ENCODE results near the gene SLC5A7.

Gene SLC5A7

GRCh38 chr2:107986278-107987217, at the start of gene SLC5A7:
SLC5A7 (plus strand) TSS chr2:107986524; CDS start chr2:107988156, 1,632 bp downstream.
- no peak for TF ChIP-seq CTCF (IDR thresholded peaks at IDR 0.05; ENCODE audit: low read length)
- TF ChIP-seq EZH2 (optimal IDR thresholded peaks at IDR 0.05; ENCODE audit: low read depth, low read length): no peak
- no peak for TF ChIP-seq EZH2phosphoT487 (IDR thresholded peaks at IDR 0.05; ENCODE audit: low read length)
- no peaks in the 10 kb centered on the region for H3K79me2 ChIP-seq (ENCODE audit: low read length)
- H4K20me1 ChIP-seq (ENCODE audit: insufficient read depth, low read length): no peaks in the 10 kb centered on the region
- H3F3A ChIP-seq (ENCODE audit: insufficient read depth, low read length): no peaks in the 10 kb centered on the region
- H3K4me2 ChIP-seq (ENCODE audit: low read depth, low read length): no peak within 1 kb of the TSS
- no peak within 1 kb of the TSS for H3K27ac ChIP-seq (ENCODE audit: low read length)
- no peaks in the 10 kb centered on the region for H3K9me3 ChIP-seq (replicated peaks; ENCODE audit: insufficient read depth, low read length)
- H3K27me3 ChIP-seq (replicated peaks; ENCODE audit: insufficient read depth, low read length): no peaks in the 10 kb centered on the region
- no peaks in the 10 kb centered on the region for H3K36me3 ChIP-seq (replicated peaks; ENCODE audit: insufficient read depth, low read length)
- H3K4me1 ChIP-seq (ENCODE audit: low read length): no peaks in the 10 kb centered on the region
- no peaks in the 10 kb centered on the region for H3K9me2 ChIP-seq (replicated peaks; ENCODE audit: insufficient read depth, low read length)
- H3K4me3 ChIP-seq (ENCODE audit: low read length): no peak within 1 kb of the TSS
- no peak within 1 kb of the TSS for H2AFZ ChIP-seq (ENCODE audit: low read length)
- H3K9ac ChIP-seq (ENCODE audit: low read length): no peak within 1 kb of the TSS
- DNase-seq: no peak

GRCh38 chr2:107961395-107961794, 24.9 kb upstream of the SLC5A7 start:
- Histone ChIP-seq H2AFZ (ENCODE audit: low read length) (no peak overlapping the region), H3K27ac (ENCODE audit: low read length) (no peak overlapping the region), H3K4me3 (ENCODE audit: low read length) (no peak overlapping the region), H3K79me2 (ENCODE audit: low read length) (no peaks in the 10 kb centered on the region), H3K36me3 (replicated peaks; ENCODE audit: insufficient read depth, low read length) (no peaks in the 10 kb centered on the region), H3K9ac (ENCODE audit: low read length) (no peak overlapping the region), H3K9me2 (replicated peaks; ENCODE audit: insufficient read depth, low read length) (no peaks in the 10 kb centered on the region), H3K9me3 (replicated peaks; ENCODE audit: insufficient read depth, low read length) (no peaks in the 10 kb centered on the region), H3K27me3 (replicated peaks; ENCODE audit: insufficient read depth, low read length) (no peaks in the 10 kb centered on the region), H3F3A (ENCODE audit: insufficient read depth, low read length) (no peaks in the 10 kb centered on the region), H4K20me1 (ENCODE audit: insufficient read depth, low read length) (no peaks in the 10 kb centered on the region), H3K4me2 (ENCODE audit: low read depth, low read length) (no peak overlapping the region), H3K4me1 (ENCODE audit: low read length) (no peaks in the 10 kb centered on the region)
- no peak for DNase-seq
- no peak for TF ChIP-seq CTCF (IDR thresholded peaks at IDR 0.05; ENCODE audit: low read length)
- no peak for TF ChIP-seq EZH2 (optimal IDR thresholded peaks at IDR 0.05; ENCODE audit: low read depth, low read length)
- no peak for TF ChIP-seq EZH2phosphoT487 (IDR thresholded peaks at IDR 0.05; ENCODE audit: low read length)

GRCh38 chr2:107964185-107964584, 22.1 kb upstream of the SLC5A7 start:
- no peak for DNase-seq
- H3K27me3 ChIP-seq (replicated peaks; ENCODE audit: insufficient read depth, low read length): no peaks in the 10 kb centered on the region
- H3K4me3 ChIP-seq (ENCODE audit: low read length): no peak overlapping the region
- no peaks in the 10 kb centered on the region for H4K20me1 ChIP-seq (ENCODE audit: insufficient read depth, low read length)
- no peak for TF ChIP-seq CTCF (IDR thresholded peaks at IDR 0.05; ENCODE audit: low read length)
- no peak for TF ChIP-seq EZH2 (optimal IDR thresholded peaks at IDR 0.05; ENCODE audit: low read depth, low read length)
- no peak for TF ChIP-seq EZH2phosphoT487 (IDR thresholded peaks at IDR 0.05; ENCODE audit: low read length)
- no peaks in the 10 kb centered on the region for H3K9me2 ChIP-seq (replicated peaks; ENCODE audit: insufficient read depth, low read length)
- H3F3A ChIP-seq (ENCODE audit: insufficient read depth, low read length): no peaks in the 10 kb centered on the region
- no peaks in the 10 kb centered on the region for H3K79me2 ChIP-seq (ENCODE audit: low read length)
- H3K9ac ChIP-seq (ENCODE audit: low read length): no peak overlapping the region
- no peaks in the 10 kb centered on the region for H3K36me3 ChIP-seq (replicated peaks; ENCODE audit: insufficient read depth, low read length)
- no peak overlapping the region for H3K4me2 ChIP-seq (ENCODE audit: low read depth, low read length)
- H3K4me1 ChIP-seq (ENCODE audit: low read length): no peaks in the 10 kb centered on the region
- no peak overlapping the region for H3K27ac ChIP-seq (ENCODE audit: low read length)
- H2AFZ ChIP-seq (ENCODE audit: low read length): no peak overlapping the region
- H3K9me3 ChIP-seq (replicated peaks; ENCODE audit: insufficient read depth, low read length): no peaks in the 10 kb centered on the region
